Stomach (tissue), 9 donors: Measurements from ENCODE around the gene FKBP14. TPM values are rescaled to one million over a fixed set of nuclear protein-coding genes. Genes with fewer than 3 reads are reported as not detected.

Source experiments
- DNase-seq, 2 donors: peaks; one replicate each; pipeline versions ENCODE4 v3.0.0 to v3.0.0-alpha.2; 2013 to 2019
- H3K27ac ChIP-seq, 5 donors: fragments of 200-600 bp in 4 of 5; sonication (generic) in 4 of 5; one replicate each; pipeline ENCODE4 v1.5.1; 2013 to 2019; ENCODE audit warnings: mild to moderate bottlenecking in 1 of 5, moderate library complexity in 1 of 5
- H3K27me3 ChIP-seq, 3 donors: fragments of 200-600 bp; sonication (generic); one replicate each; pipeline ENCODE4 v1.5.1; 2017 to 2019; ENCODE audit warnings: mixed run types in 1 of 3
- H3K36me3 ChIP-seq, 4 donors: fragments of 200-600 bp; sonication (generic); 1 replicate in 3 of 4; 2 replicates in 1 of 4; pipeline ENCODE4 v1.5.1; 2016 to 2019
- H3K4me1 ChIP-seq, 4 donors: fragments of 200-600 bp; sonication (generic); one replicate each; pipeline ENCODE4 v1.5.1; 2016 to 2019
- H3K4me3 ChIP-seq, 4 donors: fragments of 200-600 bp; sonication (generic) in 3 of 4; one replicate each; pipeline ENCODE4 v1.5.1; 2016 to 2019; ENCODE audit warnings: mild to moderate bottlenecking in 1 of 4
- H3K9me3 ChIP-seq, 4 donors: fragments of 200-600 bp; sonication (generic); one replicate each; pipeline ENCODE4 v1.5.1; 2016 to 2019
- EP300 ChIP-seq: sonication (generic); formaldehyde crosslinking; IDR thresholded peaks from one replicate; pipeline ENCODE4 v1.6.1; 2017; ENCODE audit warnings: antibody characterized with exemption
- POLR2A ChIP-seq, 4 donors: fragments of 450-650 bp; IDR thresholded peaks; one replicate each; pipeline ENCODE4 v1.6.1; 2016; ENCODE audit warnings: antibody characterized with exemption in 4 of 4, control low read depth in 2 of 4, mild to moderate bottlenecking in 1 of 4, moderate library complexity in 1 of 4
- POLR2AphosphoS5 ChIP-seq, 3 donors: sonication (generic); formaldehyde crosslinking; IDR thresholded peaks; one replicate each; pipeline ENCODE4 v1.6.1; 2016; ENCODE audit warnings: antibody characterized with exemption in 3 of 3
- WGBS, 5 donors: extraction: QIAGEN DNeasy Blood & Tissue Kit in 3 of 5; methylation state at CpG; one replicate each; pipeline versions ENCODE4 v1.1.5 to v1.1.7; 2013 to 2018; 5-methylcytosine and 5-hydroxymethylcytosine counted together
- intact Hi-C: fragments of 100-400 bp; cut with DNase I; formaldehyde crosslinking; loops from one replicate; pipeline ENCODE4 v1.15.1; 2023; ENCODE audit warnings: low total_unique reads
- polyA plus RNA-seq, 3 donors: library from polyadenylated mRNA; stranded (reverse); fragments of 200-250 nt; gene quantifications; one replicate each; pipeline ENCODE4 v1.2.3, GENCODE V29; 2013
- total RNA-seq, 5 donors: library from RNA; depleted of rRNA; stranded (reverse); fragments of >200 nt; gene quantifications; one replicate each; pipeline versions ENCODE4 v1.1.0 to v1.2.3, GENCODE V29; 2014 to 2016
- TF ChIP-seq, protein P1 (sequence below), 7 experiments: fragments of 450-650 bp in 4 of 7; fragments of 200-600 bp in 3 of 7; sonication (generic) in 3 of 7; IDR thresholded peaks; one replicate each; pipeline ENCODE4 v1.5.1; 2016 to 2019; ENCODE audit warnings: antibody characterized with exemption in 7 of 7, control low read depth in 2 of 7, mild to moderate bottlenecking in 1 of 7
- donor health status: healthy with polysubstance abuse.
- donor health status: Bipolar disorder and iron deficiency.
- donor health status: healthy.

Gene FKBP14
- total and polyA plus RNA-seq, 8 donors, result 0.29 to 45.2 (median 5.9) TPM

DNA sequence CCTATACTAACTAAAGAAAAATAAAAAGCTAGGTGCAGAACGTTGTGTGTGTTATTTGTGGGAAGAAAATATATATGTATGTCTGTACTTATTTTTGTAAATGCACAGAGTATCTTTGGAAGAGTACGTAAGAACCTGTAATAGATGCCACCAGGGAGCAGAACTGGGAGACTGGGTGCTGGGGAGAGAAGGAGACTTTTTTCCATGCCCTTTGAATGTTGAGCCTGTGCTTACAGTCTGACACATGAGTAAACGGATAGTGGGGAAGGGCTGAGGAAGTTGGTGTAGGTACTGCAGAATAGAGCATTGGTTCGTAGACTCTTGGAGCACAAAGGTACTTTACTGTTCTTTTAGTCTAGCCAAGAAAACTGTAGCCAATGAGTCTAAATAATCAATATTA is 35.6 kb downstream of the FKBP14 start:
- 51 to 73% (median 62%) methylated on average over 4 of the region's 4 CpGs for WGBS, 5 donors

DNA sequence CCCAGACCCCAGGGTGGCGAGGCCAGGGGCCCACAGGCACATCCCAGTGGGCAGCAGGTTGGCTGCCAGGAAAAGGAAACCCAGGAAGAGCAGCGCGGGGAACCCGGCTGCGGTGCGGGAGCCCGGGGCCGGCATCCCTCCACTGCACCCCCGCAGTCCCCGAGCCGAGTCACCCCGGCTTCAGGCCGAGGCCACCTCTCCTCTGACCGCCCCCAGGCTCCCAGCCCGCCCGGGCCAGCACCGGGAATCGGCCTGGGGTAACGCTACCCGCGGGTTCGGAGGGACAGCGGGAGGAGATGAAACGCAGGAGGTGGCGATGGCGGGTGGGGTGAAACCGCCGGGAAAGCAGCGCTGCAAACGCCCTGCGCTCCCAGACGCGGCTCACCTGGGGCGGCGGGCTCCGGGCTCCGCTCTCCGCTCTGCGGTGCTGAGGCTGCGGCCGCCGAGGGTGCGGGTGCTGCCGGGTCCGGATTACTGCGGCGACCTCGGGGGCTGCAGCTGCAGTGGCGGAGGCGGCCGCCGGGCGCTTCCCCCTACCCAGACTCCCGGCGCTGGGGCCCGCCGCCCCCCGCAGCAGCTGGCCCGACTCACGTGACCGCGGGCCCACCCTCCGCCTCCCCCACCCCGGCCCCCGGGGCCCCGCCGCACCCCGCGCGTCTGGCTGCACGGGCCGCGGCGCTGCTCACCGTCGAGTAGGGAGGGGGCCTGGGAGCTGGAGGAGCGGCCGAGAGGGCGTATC is 37.1 kb downstream of the FKBP14 start, which contains the start of gene SCRN1:
Gene SCRN1, minus strand, starts transcription at position 545 of the 739 bp plus-strand sequence. CDS start 20,734 bp downstream, outside the sequence.
- intact Hi-C loops, result no loop called here
- H3K4me3 ChIP-seq, result peak within 1 kb of the TSS; percentile 66 to 98 (median 80)
- peaks cover 0 to 17% (median 7%) of the 10 kb centered on the region in 4 donors for H3K9me3 ChIP-seq
- DNase-seq, result peak; percentile 29 to 88
- no peaks in the 10 kb centered on the region for H3K36me3 ChIP-seq
- H3K27me3 ChIP-seq, result peaks cover 0 to 5% (median 0%) of the 10 kb centered on the region in 3 donors
- H3K4me1 ChIP-seq, result peaks cover 16 to 30% (median 26%) of the 10 kb centered on the region in 4 donors
- TF ChIP-seq POLR2AphosphoS5 (IDR thresholded peaks at IDR 0.05), result no peak
- TF ChIP-seq EP300, result no peak
- TF ChIP-seq POLR2A (IDR thresholded peaks at IDR 0.05), result no peak
- TF ChIP-seq, protein P1, sequence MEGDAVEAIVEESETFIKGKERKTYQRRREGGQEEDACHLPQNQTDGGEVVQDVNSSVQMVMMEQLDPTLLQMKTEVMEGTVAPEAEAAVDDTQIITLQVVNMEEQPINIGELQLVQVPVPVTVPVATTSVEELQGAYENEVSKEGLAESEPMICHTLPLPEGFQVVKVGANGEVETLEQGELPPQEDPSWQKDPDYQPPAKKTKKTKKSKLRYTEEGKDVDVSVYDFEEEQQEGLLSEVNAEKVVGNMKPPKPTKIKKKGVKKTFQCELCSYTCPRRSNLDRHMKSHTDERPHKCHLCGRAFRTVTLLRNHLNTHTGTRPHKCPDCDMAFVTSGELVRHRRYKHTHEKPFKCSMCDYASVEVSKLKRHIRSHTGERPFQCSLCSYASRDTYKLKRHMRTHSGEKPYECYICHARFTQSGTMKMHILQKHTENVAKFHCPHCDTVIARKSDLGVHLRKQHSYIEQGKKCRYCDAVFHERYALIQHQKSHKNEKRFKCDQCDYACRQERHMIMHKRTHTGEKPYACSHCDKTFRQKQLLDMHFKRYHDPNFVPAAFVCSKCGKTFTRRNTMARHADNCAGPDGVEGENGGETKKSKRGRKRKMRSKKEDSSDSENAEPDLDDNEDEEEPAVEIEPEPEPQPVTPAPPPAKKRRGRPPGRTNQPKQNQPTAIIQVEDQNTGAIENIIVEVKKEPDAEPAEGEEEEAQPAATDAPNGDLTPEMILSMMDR (IDR thresholded peaks at IDR 0.05), result no peak
- WGBS, 5 donors, result 0 to 2% (median 1%) methylated on average over 12 to 77 of the region's 79 CpGs
- H3K27ac ChIP-seq, result peak within 1 kb of the TSS; percentile 91 to 96 (median 92)

More for the DNA sequence above, 35.6 kb downstream of the FKBP14 start:
- TF ChIP-seq, protein P1 (IDR thresholded peaks at IDR 0.05), result no peak
- no peak for TF ChIP-seq POLR2AphosphoS5 (IDR thresholded peaks at IDR 0.05)
- TF ChIP-seq POLR2A (IDR thresholded peaks at IDR 0.05), result no peak
- no peak for TF ChIP-seq EP300
- Histone ChIP-seq H3K9me3 (peaks cover 0 to 17% (median 7%) of the 10 kb centered on the region in 4 donors), H3K27ac (no peak overlapping the region), H3K4me1 (peaks cover 16 to 30% (median 26%) of the 10 kb centered on the region in 4 donors), H3K36me3 (no peaks in the 10 kb centered on the region), H3K27me3 (peaks cover 0 to 5% (median 0%) of the 10 kb centered on the region in 3 donors), H3K4me3 (no peak overlapping the region)
- DNase-seq, result no peak
- intact Hi-C loops, result no loop called here

DNA sequence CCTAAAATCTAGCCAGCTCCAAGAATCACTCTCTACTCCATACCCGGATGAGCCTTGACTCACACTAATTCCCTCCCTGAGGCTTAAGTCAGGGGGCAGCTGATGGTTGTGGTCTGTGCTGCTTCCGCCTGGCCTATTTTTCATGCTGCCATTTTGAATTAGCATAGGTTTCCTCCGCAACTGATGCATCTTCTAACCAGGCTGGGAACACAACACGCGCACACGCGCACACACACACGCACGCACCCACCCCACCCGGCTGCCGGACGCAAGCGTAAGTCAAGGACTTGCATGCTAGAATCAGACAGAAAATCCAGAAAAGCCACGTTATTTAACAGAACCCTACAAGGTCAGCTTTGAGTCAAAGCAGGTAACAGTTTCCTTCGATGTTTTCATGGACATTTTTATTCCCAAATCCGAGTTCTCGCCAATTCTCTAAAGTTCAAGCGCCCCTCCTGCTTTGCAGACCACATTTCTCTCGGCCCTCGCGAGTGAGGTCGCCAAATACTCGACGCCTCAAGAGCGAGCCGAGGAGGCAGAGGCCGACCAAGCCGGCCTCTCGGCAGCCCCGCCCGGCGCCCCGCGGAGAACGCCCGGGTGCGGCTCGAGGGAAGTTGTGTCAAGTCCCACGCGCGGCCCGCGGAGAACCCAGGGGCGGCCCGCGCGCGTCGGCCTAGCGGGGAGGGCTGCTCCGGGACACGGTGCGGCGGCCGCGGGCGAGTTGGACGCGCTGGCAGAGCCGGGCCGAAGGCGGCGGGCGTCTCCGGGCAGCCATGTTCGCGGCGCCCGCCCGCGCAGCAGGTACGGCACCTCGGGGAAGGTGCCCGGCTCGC is 37.9 kb downstream of the FKBP14 start:
- 12 to 24% (median 14%) methylated on average over 31 to 75 of the region's 75 CpGs for WGBS, 5 donors
- intact Hi-C loops, result no loop called here
- no peak for TF ChIP-seq POLR2A (IDR thresholded peaks at IDR 0.05)
- TF ChIP-seq, protein P1 (IDR thresholded peaks at IDR 0.05), result no peak
- TF ChIP-seq EP300, result no peak
- no peak for TF ChIP-seq POLR2AphosphoS5 (IDR thresholded peaks at IDR 0.05)
- no peaks in the 10 kb centered on the region for H3K36me3 ChIP-seq
- peak; percentile 50 to 84 for DNase-seq
- peaks cover 16 to 30% (median 26%) of the 10 kb centered on the region in 4 donors for H3K4me1 ChIP-seq
- peak overlapping the region; percentile 91 to 96 (median 92) for H3K27ac ChIP-seq
- peaks cover 0 to 5% (median 0%) of the 10 kb centered on the region in 3 donors for H3K27me3 ChIP-seq
- peak overlapping the region; percentile 66 to 98 (median 80) for H3K4me3 ChIP-seq
- peaks cover 0 to 13% (median 5%) of the 10 kb centered on the region in 4 donors for H3K9me3 ChIP-seq

DNA sequence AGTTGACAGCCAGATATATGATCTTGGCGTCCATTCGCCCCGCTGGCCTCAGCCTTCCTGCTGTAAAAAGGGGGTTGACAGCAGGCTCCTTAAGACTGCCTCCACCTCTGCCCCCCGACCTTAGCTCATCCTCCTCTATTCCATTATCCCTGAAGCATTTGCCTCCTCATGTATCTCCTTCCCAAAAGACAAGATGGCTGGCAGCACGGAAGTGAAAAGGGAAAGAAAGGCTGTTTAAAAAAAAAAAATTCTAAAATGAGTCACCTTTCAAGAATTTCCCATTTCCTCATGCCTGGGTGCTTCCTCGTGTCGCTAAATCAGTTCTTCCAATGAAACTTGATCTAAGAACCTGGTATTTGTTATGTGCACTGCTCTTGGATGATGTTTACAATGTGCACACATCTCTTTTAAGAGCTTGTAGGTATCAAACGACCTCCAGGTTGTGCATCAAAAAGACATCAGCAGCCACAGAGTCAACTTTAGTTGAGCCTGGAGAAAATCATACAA is 38.6 kb downstream of the FKBP14 start:
- intact Hi-C loops, result no loop called here
- peak in 1 of 2 donors; percentile 68 for DNase-seq
- H3K36me3 ChIP-seq, result no peaks in the 10 kb centered on the region
- peaks cover 0 to 5% (median 0%) of the 10 kb centered on the region in 3 donors for H3K27me3 ChIP-seq
- TF ChIP-seq, protein P1 (IDR thresholded peaks at IDR 0.05), result no peak
- TF ChIP-seq EP300, result no peak
- TF ChIP-seq POLR2A (IDR thresholded peaks at IDR 0.05), result no peak
- peak in 2 of 3 donors; percentile 11 to 22 for TF ChIP-seq POLR2AphosphoS5 (IDR thresholded peaks at IDR 0.05)
- peak overlapping the region; percentile 36 to 96 (median 92) for H3K27ac ChIP-seq
- peak overlapping the region; percentile 66 to 98 (median 80) for H3K4me3 ChIP-seq
- H3K9me3 ChIP-seq, result peaks cover 0 to 7% (median under 1%) of the 10 kb centered on the region in 4 donors
- peaks cover 16 to 30% (median 26%) of the 10 kb centered on the region in 4 donors for H3K4me1 ChIP-seq
- WGBS, 5 donors, result 55 to 73% (median 60%) methylated on average over 8 of the region's 8 CpGs
